Measurements from ENCODE around the gene KLHDC4. TPM values are rescaled to one million over a fixed set of nuclear protein-coding genes. Genes with fewer than 3 reads are reported as not detected.

The KLHDC4 gene
- total and polyA plus RNA-seq, 2 of the 4 experiments (the other 2 are of a cell fraction) = 13.6 to 19.0 TPM

GRCh38 chr16:87680272-87680644, 85.5 kb downstream of the KLHDC4 start:
- 0 out of 2 replicates have a peak, but pooled peaks cover 3% of the 10 kb centered on the region for H3K9me1 ChIP-seq (ENCODE audit: insufficient read depth, low read length)
- no peak overlapping the region for H3K9ac ChIP-seq (ENCODE audit: low read depth, low read length)
- no peak for DNase-seq
- H4K91ac ChIP-seq (ENCODE audit: insufficient read depth, low read depth, low read length) = no peak overlapping the region
- peak overlapping the region; percentile 3 for H2AFZ ChIP-seq (replicated peaks; ENCODE audit: low read length, poor library complexity)
- no peaks in the 10 kb centered on the region for H3K79me1 ChIP-seq (ENCODE audit: low read depth in 1 of 2, low read length in 2 of 2)
- H3K4me3 ChIP-seq (ENCODE audit: insufficient read depth, low read depth, low read length) = no peak overlapping the region
- H3K9me3 ChIP-seq (ENCODE audit: control insufficient read depth, insufficient read depth, low read length) = no peaks in the 10 kb centered on the region
- H3K23ac ChIP-seq (ENCODE audit: low read depth, low read length) = no peak overlapping the region
- H3K4me2 ChIP-seq (ENCODE audit: low read depth, low read length) = no peak overlapping the region
- no peak overlapping the region for H4K8ac ChIP-seq (ENCODE audit: low read depth in 2 of 2, low read length in 2 of 2)
- H3K18ac ChIP-seq (ENCODE audit: low read depth, low read length) = no peak overlapping the region
- no peak overlapping the region for H3K14ac ChIP-seq (replicated peaks; ENCODE audit: low read depth, low read length)
- no TSS peak for BruUV-seq (replicated peaks)
- CTCF ChIA-PET = no interaction called here
- peaks cover 9% of the 10 kb centered on the region for H3K4me1 ChIP-seq (ENCODE audit: control insufficient read depth, insufficient read depth, low read length)
- no peak for TF ChIP-seq CEBPB (IDR thresholded peaks at IDR 0.05; ENCODE audit: low read depth, low read length)
- no peak for TF ChIP-seq CTCF (conservative IDR thresholded peaks at IDR 0.05; ENCODE audit: low read depth, low read length)
- no peak for TF ChIP-seq ELK1 (IDR thresholded peaks at IDR 0.05; ENCODE audit: borderline replicate concordance, low read depth, low read length)
- TF ChIP-seq MAZ (IDR thresholded peaks at IDR 0.05; ENCODE audit: borderline replicate concordance, low read depth, low read length) = no peak
- TF ChIP-seq MAFK (IDR thresholded peaks at IDR 0.05; ENCODE audit: low read depth, low read length) = no peak
- TF ChIP-seq RAD21 (IDR thresholded peaks at IDR 0.05; ENCODE audit: low read length) = no peak
- TF ChIP-seq RCOR1 (IDR thresholded peaks at IDR 0.05; ENCODE audit: insufficient replicate concordance, low read length) = no peak
- no peak for TF ChIP-seq NFE2L2 (IDR thresholded peaks at IDR 0.05; ENCODE audit: low read depth, low read length)
- TF ChIP-seq BHLHE40 (IDR thresholded peaks at IDR 0.05; ENCODE audit: low read depth, low read length) = no peak
- TF ChIP-seq CHD1 (IDR thresholded peaks at IDR 0.05; ENCODE audit: low read depth, low read length) = no peak
- no peak for TF ChIP-seq MXI1 (IDR thresholded peaks at IDR 0.05; ENCODE audit: borderline replicate concordance, low read depth, low read length)
- no peak for TF ChIP-seq USF2 (IDR thresholded peaks at IDR 0.05; ENCODE audit: low read depth, low read length)
- TF ChIP-seq SMC3 (IDR thresholded peaks at IDR 0.05; ENCODE audit: low read depth, low read length) = no peak
- no peak for TF ChIP-seq POLR2A (IDR thresholded peaks at IDR 0.05; ENCODE audit: low read depth, low read length)
- no peak overlapping the region for H2BK15ac ChIP-seq (ENCODE audit: low read depth, low read length)
- dilution Hi-C loops (cut with HindIII; ENCODE audit: low sequenced_read_pairs, unreplicated experiment) (no loop called here), in situ Hi-C loops (cut with MboI; ENCODE audit: low sequenced_read_pairs) (no loop called here), intact Hi-C loops (cut with micrococcal nuclease) (no loop called here)
- no peak overlapping the region for H2BK20ac ChIP-seq (ENCODE audit: low read depth, low read length)
- H2BK120ac ChIP-seq (ENCODE audit: low read depth, low read length) = no peak overlapping the region
- POLR2A ChIA-PET (ENCODE audit: unreplicated experiment) = no interaction called here
- ATAC-seq (ENCODE audit: low read depth) = no peak
- peak overlapping the region; percentile 13; the same call in 1 of the 2 replicates for H2AK5ac ChIP-seq (ENCODE audit: low read depth, low read length)
- H3K4ac ChIP-seq (ENCODE audit: low read depth, low read length) = no peak overlapping the region; the same call in 1 of the 2 replicates
- H4K20me1 ChIP-seq (ENCODE audit: insufficient read depth, low read length) = no peaks in the 10 kb centered on the region
- no peak overlapping the region for H2AK9ac ChIP-seq (replicated peaks; ENCODE audit: low read depth, low read length, poor library complexity)
- no peaks in the 10 kb centered on the region for H3K36me3 ChIP-seq (ENCODE audit: control insufficient read depth, insufficient read depth, low read length)
- peaks cover 18% of the 10 kb centered on the region for H3K27me3 ChIP-seq (ENCODE audit: control insufficient read depth, insufficient read depth, low read length)
- H4K5ac ChIP-seq (ENCODE audit: low read depth, low read length) = no peak overlapping the region
- H2BK5ac ChIP-seq (ENCODE audit: low read depth, low read length, poor library complexity, severe bottlenecking) = no peak overlapping the region
- 93% methylated on average over 7 of the region's 17 CpGs; no CpG with 5 or more reads in 1 of the 2 experiments for WGBS, 2 experiments (ENCODE audit: extremely low coverage in 2 of 2, insufficient read length in 1 of 2)
- H3K27ac ChIP-seq (ENCODE audit: insufficient read depth, low read length) = no peak overlapping the region
- H3K56ac ChIP-seq (ENCODE audit: extremely low read depth, insufficient read depth, low read length) = no peak overlapping the region

Data from IMR-90 (cell line).